GM23338 (cell line): ENCODE results near the gene SYNGR4. TPM values are rescaled to one million over a fixed set of nuclear protein-coding genes. Genes with fewer than 3 reads are reported as not detected.
A peak's percentile ranks its signal among the peaks of the same experiment; 100 is the strongest.

Experiments used
- ATAC-seq: fragments of 200-7000 bp; cut with Tn5 transposase; 3 replicates; pipeline ENCODE4 v1.9.1; 2020
- DNase-seq: peaks from one replicate; pipeline ENCODE4 v3.0.0-alpha.2; 2015; ENCODE audit warnings: low spot score
- H2AFZ ChIP-seq: fragments of 200-600 bp; sonication (generic); 2 replicates; pipeline ENCODE4 v1.8.0; 2016; ENCODE audit warnings: antibody characterized with exemption, mild to moderate bottlenecking, moderate library complexity
- H3F3A ChIP-seq: fragments of 200-600 bp; sonication (generic); replicated peaks from 2 replicates; pipeline ENCODE4 v1.8.0; 2017; ENCODE audit warnings: antibody characterized with exemption, mixed run types, low read depth
- H3K27ac ChIP-seq: fragments of 200-600 bp; sonication (generic); 2 replicates; pipeline ENCODE4 v1.6.1; 2016; ENCODE audit warnings: low read depth
- H3K27me3 ChIP-seq: fragments of 200-600 bp; sonication (generic); 2 replicates; pipeline ENCODE4 v1.8.0; 2016; ENCODE audit warnings: mild to moderate bottlenecking, mixed run types, moderate library complexity; ENCODE audit not compliant: insufficient read depth
- H3K36me3 ChIP-seq: fragments of 200-600 bp; sonication (generic); 2 replicates; pipeline ENCODE4 v1.8.0; 2016; ENCODE audit warnings: mild to moderate bottlenecking; ENCODE audit not compliant: insufficient read depth
- H3K4me1 ChIP-seq: fragments of 200-600 bp; sonication (generic); 2 replicates; pipeline ENCODE4 v1.8.0; 2016; ENCODE audit warnings: mild to moderate bottlenecking, moderate library complexity; ENCODE audit not compliant: insufficient read depth
- H3K4me2 ChIP-seq: fragments of 200-600 bp; sonication (generic); 2 replicates; pipeline ENCODE4 v1.7.1; 2017; ENCODE audit warnings: mixed run types
- H3K4me3 ChIP-seq: fragments of 200-600 bp; sonication (generic); 2 replicates; pipeline ENCODE4 v1.6.1; 2016; ENCODE audit warnings: mixed run types
- H3K79me2 ChIP-seq: fragments of 200-600 bp; sonication (generic); replicated peaks from 2 replicates; pipeline ENCODE4 v1.8.0; 2017; ENCODE audit warnings: mild to moderate bottlenecking; ENCODE audit not compliant: insufficient read depth
- H3K9me2 ChIP-seq: fragments of 200-600 bp; sonication (generic); 2 replicates; pipeline ENCODE4 v1.8.0; 2017; ENCODE audit not compliant: insufficient read depth
- H4K20me1 ChIP-seq: fragments of 200-600 bp; sonication (generic); replicated peaks from 2 replicates; pipeline ENCODE4 v1.8.0; 2017; ENCODE audit warnings: mild to moderate bottlenecking; ENCODE audit not compliant: insufficient read depth
- H3K27ac Mint-ChIP-seq: 2 replicates; pipeline ENCODE4 v1.8.0; 2020; ENCODE audit warnings: inconsistent platforms, mild to moderate bottlenecking, moderate library complexity, mixed read lengths
- H3K27me3 Mint-ChIP-seq: 3 replicates; pipeline ENCODE4 v1.8.0; 2022; ENCODE audit warnings: low read depth, mild to moderate bottlenecking, moderate library complexity, mixed read lengths, inconsistent platforms; ENCODE audit not compliant: insufficient read depth, poor library complexity
- H3K36me3 Mint-ChIP-seq: 3 replicates; pipeline ENCODE4 v1.8.0; 2021; ENCODE audit warnings: low read depth, mild to moderate bottlenecking, inconsistent platforms, moderate library complexity, mixed read lengths
- H3K4me1 Mint-ChIP-seq: 3 replicates; pipeline ENCODE4 v1.8.0; 2020; ENCODE audit warnings: mild to moderate bottlenecking, inconsistent platforms, mixed read lengths
- H3K4me3 Mint-ChIP-seq: 3 replicates; pipeline ENCODE4 v1.8.0; 2021; ENCODE audit warnings: moderate library complexity, mild to moderate bottlenecking, inconsistent platforms, mixed read lengths
- H3K9me3 Mint-ChIP-seq: 3 replicates; pipeline ENCODE4 v1.8.0; 2020; ENCODE audit warnings: moderate library complexity, mild to moderate bottlenecking, inconsistent platforms, mixed read lengths
- CTCF ChIP-seq, 2 experiments: fragments of 200-600 bp in 1 of 2; sonication (generic) in 1 of 2; conservative IDR thresholded peaks; 2 replicates each; pipeline versions ENCODE4 v1.5.1 to v1.6.1; 2016 to 2017; ENCODE audit warnings: antibody characterized with exemption in 2 of 2, low read depth in 2 of 2, mild to moderate bottlenecking in 2 of 2, moderate library complexity in 1 of 2
- EZH2 ChIP-seq: fragments of 200-600 bp; sonication (generic); IDR thresholded peaks from one replicate; pipeline ENCODE4 v1.8.0; 2017; ENCODE audit warnings: antibody characterized with exemption, mild to moderate bottlenecking, low read depth; ENCODE audit not compliant: unreplicated experiment
- JUNB ChIP-seq: IDR thresholded peaks from one replicate; pipeline ENCODE4 v1.6.1; 2016; ENCODE audit warnings: antibody characterized with exemption; ENCODE audit not compliant: unreplicated experiment
- NANOG ChIP-seq: IDR thresholded peaks from 2 replicates; pipeline ENCODE4 v1.6.1; 2016; ENCODE audit warnings: antibody characterized with exemption, borderline replicate concordance
- REST ChIP-seq: IDR thresholded peaks from one replicate; pipeline ENCODE4 v1.6.1; 2018; ENCODE audit warnings: antibody characterized with exemption; ENCODE audit not compliant: unreplicated experiment
- STAT1 ChIP-seq: IDR thresholded peaks from one replicate; pipeline ENCODE4 v1.6.1; 2016; ENCODE audit warnings: antibody characterized with exemption; ENCODE audit not compliant: unreplicated experiment
- ZNF114 ChIP-seq: fragments of 250-450 bp; sonication (Bioruptor Pico); IDR thresholded peaks from 2 replicates; pipeline ENCODE4 v1.5.0; 2020; ENCODE audit warnings: mild to moderate bottlenecking, moderate library complexity
- ZNF331 ChIP-seq: fragments of 250-450 bp; sonication (Bioruptor Pico); IDR thresholded peaks from 2 replicates; pipeline ENCODE4 v1.5.0; 2020; ENCODE audit warnings: low read depth, mild to moderate bottlenecking, moderate library complexity
- ZNF462 ChIP-seq: fragments of 250-450 bp; sonication (Bioruptor Pico); IDR thresholded peaks from 2 replicates; pipeline ENCODE4 v1.5.0; 2020; ENCODE audit warnings: mild to moderate bottlenecking, moderate library complexity
- polyA plus RNA-seq: library from polyadenylated mRNA; unstranded; fragments of >200 nt; fragmentation: Nextera tagmentation; extraction: Ambion mirVana; gene quantifications from 2 replicates; pipeline ENCODE4 v1.2.1, GENCODE V29; 2016
- total RNA-seq: library from RNA; depleted of rRNA; stranded (reverse); fragments of >200 nt; shearing (Covaris generic); gene quantifications from 2 replicates; pipeline ENCODE4 v1.2.3, GENCODE V29; 2014

Gene SYNGR4
- total and polyA plus RNA-seq, 2 experiments from 2014 or later = not detected

- H3K27me3 ChIP-seq = peaks cover 52% of the 10 kb centered on the region
- no peak for TF ChIP-seq STAT1
- TF ChIP-seq REST = no peak
- TF ChIP-seq NANOG = no peak
- no peak for TF ChIP-seq CTCF (conservative IDR thresholded peaks at IDR 0.05; ENCODE audit: low read depth in 2 of 2)
- TF ChIP-seq ZNF331 (CRISPR knock-in tag) = no peak
- no peak for TF ChIP-seq EZH2
- no peak for TF ChIP-seq JUNB
- TF ChIP-seq ZNF462 (CRISPR knock-in tag) = no peak
- no peak for TF ChIP-seq ZNF114
- DNase-seq = no peak
- Mint-ChIP-seq H3K4me3 (peak overlapping the region; percentile 84), H3K27me3 (peaks cover 56% of the 10 kb centered on the region), H3K27ac (no peak overlapping the region; the same call in 1 of the 2 replicates), H3K9me3 (peaks cover 5% of the 10 kb centered on the region; the same call in 2 of the 3 replicates), H3K4me1 (peaks cover 67% of the 10 kb centered on the region), H3K36me3 (peaks cover 4% of the 10 kb centered on the region; the same call in 2 of the 3 replicates)
- H2AFZ ChIP-seq = no peak overlapping the region
- no peaks in the 10 kb centered on the region for H4K20me1 ChIP-seq
- H3K4me1 ChIP-seq = peaks cover 59% of the 10 kb centered on the region
- H3K4me2 ChIP-seq = peak overlapping the region; percentile 95
- ATAC-seq = no peak
- no peaks in the 10 kb centered on the region for H3K9me2 ChIP-seq
- H3K27ac ChIP-seq = no peak overlapping the region
- no peaks in the 10 kb centered on the region for H3K36me3 ChIP-seq
- H3K79me2 ChIP-seq = no peaks in the 10 kb centered on the region; the same call in 1 of the 2 replicates
- H3K4me3 ChIP-seq = peak overlapping the region; percentile 79
- peaks cover 19% of the 10 kb centered on the region for H3F3A ChIP-seq
These were observed 33.9 kb downstream of the SYNGR4 start for GRCh38 chr19:48398102-48398374.
